ENCODE results near the gene PCDHA13.
"Not testable (repeated sequence)": the region's sequence is repeated elsewhere in the genome, so short reads cannot be mapped to it uniquely, and the experiment has no call there.

Gene PCDHA13, protein sequence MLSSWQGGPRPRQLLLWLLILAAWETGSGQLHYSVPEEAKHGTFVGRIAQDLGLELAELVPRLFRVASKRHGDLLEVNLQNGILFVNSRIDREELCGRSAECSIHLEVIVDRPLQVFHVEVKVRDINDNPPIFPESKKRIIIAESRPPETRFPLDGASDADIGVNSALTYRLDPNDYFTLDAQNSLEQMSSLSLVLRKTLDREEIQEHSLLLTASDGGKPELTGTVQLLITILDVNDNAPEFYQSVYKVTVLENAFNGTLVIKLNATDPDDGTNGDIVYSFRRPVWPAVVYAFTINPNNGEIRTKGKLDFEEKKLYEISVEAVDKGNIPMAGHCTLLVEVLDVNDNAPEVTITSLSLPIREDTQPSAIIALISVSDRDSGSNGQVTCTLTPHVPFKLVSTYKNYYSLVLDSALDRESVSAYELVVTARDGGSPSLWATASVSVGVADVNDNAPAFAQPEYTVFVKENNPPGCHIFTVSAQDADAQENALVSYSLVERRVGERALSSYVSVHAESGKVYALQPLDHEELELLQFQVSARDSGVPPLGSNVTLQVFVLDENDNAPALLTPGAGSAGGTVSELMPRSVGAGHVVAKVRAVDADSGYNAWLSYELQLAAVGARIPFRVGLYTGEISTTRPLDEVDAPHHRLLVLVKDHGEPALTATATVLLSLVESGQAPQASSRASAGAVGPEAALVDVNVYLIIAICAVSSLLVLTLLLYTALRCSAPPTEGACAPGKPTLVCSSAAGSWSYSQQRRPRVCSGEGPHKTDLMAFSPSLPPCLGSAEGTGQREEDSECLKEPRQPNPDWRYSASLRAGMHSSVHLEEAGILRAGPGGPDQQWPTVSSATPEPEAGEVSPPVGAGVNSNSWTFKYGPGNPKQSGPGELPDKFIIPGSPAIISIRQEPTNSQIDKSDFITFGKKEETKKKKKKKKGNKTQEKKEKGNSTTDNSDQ

DNA sequence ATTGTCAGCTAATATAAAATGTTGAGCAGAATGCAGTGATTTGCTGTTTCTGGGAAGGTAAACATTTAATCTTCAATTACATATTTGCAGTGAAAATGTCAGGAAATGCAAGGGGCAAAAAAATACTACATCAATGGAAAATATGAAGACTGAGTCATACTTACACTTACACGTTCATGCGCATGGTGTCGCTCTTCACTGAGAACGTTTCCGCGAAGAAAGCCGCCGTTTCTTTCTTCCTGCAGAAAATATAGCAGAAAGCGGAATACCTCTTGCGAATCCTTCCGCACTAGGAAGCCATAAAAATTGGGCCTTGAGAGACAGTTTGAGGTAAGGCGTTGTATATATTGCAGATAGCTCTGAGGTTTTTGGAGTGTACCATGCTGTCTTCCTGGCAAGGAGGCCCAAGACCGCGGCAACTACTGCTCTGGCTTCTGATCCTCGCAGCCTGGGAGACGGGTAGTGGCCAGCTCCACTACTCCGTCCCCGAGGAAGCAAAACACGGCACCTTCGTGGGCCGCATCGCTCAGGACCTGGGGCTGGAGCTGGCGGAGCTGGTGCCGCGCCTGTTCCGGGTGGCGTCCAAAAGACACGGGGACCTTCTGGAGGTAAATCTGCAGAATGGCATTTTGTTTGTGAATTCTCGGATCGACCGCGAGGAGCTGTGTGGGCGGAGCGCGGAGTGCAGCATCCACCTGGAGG, at the start of gene PCDHA13:
PCDHA13 (plus strand) TSS at position 236 of the 702 bp plus-strand sequence; CDS start at position 381, 145 bp downstream.
- DNase-seq, result no peak

GRCh38 chr5:140833993-140834392, 47.9 kb upstream of the PCDHA13 start, which contains the start of gene PCDHA7:
Gene PCDHA7 (plus strand): TSS chr5:140834269. CDS start chr5:140834384, 115 bp downstream.
- DNase-seq, result no peak

GRCh38 chr5:140834439-140835008, 47.4 kb upstream of the PCDHA13 start:
- DNase-seq, result not testable (repeated sequence)

GRCh38 chr5:140835622-140836510, 46.1 kb upstream of the PCDHA13 start:
- no peak for DNase-seq

DNA sequence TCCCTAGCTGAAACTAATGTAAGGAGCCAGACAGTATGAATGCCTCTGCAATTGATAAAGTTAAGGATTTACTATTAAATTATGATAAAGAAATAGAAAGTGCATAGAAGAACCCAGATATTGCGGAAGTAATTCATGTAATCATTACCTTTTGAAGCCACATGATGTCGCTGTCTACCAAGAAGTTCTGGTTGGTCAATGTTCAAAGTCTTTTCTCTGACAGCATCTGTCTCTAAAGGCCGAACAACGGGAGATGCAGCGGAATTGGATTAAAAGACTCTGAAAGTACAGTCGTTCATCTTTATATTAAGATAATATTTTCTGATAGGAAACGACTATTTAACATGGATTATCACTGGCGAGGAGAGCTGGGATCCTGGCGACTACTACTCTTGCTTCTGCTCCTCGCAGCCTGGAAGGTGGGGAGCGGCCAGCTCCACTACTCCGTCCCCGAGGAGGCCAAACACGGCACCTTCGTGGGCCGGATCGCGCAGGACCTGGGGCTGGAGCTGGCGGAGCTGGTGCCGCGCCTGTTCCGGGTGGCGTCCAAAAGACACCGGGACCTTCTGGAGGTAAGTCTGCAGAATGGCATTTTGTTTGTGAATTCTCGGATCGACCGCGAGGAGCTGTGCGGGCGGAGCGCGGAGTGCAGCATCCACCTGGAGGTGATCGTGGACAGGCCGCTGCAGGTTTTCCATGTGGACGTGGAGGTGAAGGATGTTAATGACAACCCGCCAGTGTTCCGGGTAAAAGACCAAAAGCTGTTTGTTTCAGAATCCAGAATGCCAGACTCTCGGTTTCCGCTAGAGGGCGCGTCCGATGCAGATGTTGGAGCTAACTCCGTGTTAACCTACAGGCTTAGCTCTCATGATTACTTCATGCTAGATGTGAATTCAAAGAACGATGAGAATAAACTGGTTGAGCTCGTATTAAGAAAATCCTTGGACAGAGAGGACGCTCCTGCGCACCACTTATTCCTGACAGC, 40.7 kb upstream of the PCDHA13 start, which contains the start of gene PCDHA8:
PCDHA8 (plus strand) TSS at position 210 of the 985 bp plus-strand sequence; CDS start at position 345, 135 bp downstream.
- no peak for DNase-seq

- no peak for DNase-seq
Measured at GRCh38 chr5:140842798-140843733, 38.9 kb upstream of the PCDHA13 start.

- not testable (repeated sequence) for DNase-seq
Measured at GRCh38 chr5:140848139-140849102, 33.5 kb upstream of the PCDHA13 start, which contains the start of gene PCDHA9. Gene PCDHA9 (plus strand): TSS chr5:140848382. CDS start chr5:140848496, 114 bp downstream.

GRCh38 chr5:140849831-140850634, 31.9 kb upstream of the PCDHA13 start:
- DNase-seq, result not testable (repeated sequence)

DNA sequence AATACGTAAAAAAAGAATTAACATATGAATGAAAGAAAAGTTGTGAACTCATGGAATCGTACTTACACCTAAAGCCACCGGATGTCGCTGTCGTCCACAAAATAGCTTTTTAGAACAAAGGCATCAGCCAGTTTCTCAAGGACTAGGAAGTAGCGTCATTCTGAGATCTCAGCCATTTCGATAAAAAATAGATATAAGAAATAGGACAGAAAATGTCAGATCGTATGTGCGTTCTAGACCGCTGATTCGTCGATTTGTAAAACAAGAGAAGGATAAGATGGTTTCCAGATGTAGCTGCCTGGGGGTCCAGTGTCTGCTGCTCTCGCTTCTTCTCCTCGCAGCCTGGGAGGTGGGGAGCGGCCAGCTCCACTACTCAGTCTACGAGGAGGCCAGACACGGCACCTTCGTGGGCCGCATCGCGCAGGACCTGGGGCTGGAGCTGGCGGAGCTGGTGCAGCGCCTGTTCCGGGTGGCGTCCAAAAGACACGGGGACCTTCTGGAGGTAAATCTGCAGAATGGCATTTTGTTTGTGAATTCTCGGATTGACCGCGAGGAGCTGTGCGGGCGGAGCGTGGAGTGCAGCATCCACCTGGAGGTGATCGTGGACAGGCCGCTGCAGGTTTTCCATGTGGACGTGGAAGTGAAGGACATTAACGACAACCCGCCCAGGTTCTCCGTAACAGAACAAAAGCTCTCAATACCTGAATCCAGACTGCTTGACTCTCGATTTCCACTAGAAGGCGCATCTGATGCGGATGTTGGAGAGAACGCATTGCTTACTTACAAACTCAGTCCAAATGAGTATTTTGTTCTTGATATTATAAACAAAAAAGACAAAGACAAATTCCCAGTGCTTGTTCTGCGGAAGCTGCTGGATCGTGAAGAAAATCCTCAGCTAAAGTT, 25.9 kb upstream of the PCDHA13 start, which contains the start of gene PCDHA10:
PCDHA10 (plus strand) TSS at position 126 of the 903 bp plus-strand sequence; CDS start at position 278, 152 bp downstream.
- DNase-seq, result no peak

DNA sequence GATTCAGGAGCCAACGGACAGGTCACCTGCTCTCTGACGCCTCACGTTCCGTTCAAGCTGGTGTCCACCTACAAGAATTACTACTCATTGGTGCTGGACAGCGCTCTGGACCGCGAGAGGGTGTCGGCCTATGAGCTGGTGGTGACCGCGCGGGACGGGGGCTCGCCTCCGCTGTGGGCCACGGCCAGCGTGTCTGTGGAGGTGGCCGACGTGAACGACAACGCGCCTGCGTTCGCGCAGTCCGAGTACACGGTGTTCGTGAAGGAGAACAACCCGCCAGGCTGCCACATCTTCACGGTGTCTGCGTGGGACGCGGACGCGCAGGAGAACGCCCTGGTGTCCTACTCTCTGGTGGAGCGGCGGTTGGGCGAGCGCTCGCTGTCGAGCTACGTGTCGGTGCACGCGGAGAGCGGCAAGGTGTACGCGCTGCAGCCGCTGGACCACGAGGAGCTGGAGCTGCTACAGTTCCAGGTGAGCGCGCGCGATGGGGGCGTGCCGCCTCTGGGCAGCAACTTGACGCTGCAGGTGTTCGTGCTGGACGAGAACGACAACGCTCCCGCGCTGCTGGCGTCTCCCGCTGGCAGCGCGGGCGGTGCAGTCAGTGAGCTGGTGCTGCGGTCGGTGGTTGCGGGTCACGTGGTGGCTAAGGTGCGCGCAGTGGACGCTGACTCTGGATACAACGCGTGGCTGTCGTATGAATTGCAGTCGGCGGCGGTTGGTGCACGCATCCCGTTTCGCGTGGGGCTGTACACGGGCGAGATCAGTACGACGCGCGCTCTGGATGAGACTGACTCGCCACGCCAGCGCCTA, 24.5 kb upstream of the PCDHA13 start:
- DNase-seq, result no peak

- no peak for DNase-seq
Measured at GRCh38 chr5:140857987-140858240, 24.0 kb upstream of the PCDHA13 start.

GRCh38 chr5:140862441-140863295, 19.3 kb upstream of the PCDHA13 start:
- no peak for DNase-seq

DNA sequence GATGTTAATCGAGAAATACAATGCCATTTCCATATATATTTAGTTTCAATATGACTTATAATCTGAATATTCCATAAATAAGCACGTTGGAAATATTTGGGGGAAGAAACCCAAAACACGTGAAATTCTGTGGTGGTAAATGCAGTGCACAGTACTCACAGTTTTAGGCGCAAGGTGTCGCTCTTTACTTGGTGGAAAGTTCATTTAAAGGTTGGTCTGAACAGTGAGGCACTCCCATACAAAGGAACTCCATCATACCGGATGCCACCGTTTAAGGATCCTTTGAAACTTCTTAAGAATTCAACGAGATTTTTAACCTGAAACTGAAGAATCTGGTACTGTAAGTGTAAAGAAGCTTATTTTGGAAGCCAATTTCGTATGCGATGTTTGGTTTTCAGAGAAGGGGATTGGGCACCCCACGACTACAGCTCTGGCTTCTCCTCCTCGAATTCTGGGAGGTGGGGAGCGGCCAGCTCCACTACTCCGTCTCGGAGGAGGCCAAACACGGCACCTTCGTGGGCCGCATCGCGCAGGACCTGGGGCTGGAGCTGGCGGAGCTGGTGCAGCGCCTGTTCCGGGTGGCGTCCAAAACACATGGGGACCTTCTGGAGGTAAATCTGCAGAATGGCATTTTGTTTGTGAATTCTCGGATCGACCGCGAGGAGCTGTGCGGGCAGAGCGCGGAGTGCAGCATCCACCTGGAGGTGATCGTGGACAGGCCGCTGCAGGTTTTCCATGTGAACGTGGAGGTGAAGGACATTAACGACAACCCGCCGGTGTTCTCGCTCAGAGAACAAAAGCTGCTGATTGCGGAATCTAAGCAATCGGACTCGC, 13.0 kb upstream of the PCDHA13 start, which contains the start of gene PCDHA11:
PCDHA11 (plus strand) TSS at position 237 of the 834 bp plus-strand sequence; CDS start at position 384, 147 bp downstream.
- no peak for DNase-seq
